K562 (cell line): ENCODE measurements around the gene DIP2B. TPM values are rescaled to one million over a fixed set of nuclear protein-coding genes. Genes with fewer than 3 reads are reported as not detected.

Experiments
- ATAC-seq: fragments of 200-7000 bp; cut with Tn5 transposase; 3 replicates; pipeline ENCODE4 v1.9.1; 2020; ENCODE audit warnings: moderate library complexity
- Bru-seq: library from RNA; stranded (reverse); fragments of 400-500 nt; gene quantifications from one replicate; lab custom pipeline; 2021; lab: Mats Ljungman, UMichigan
- BruChase-seq, 2 experiments: library from RNA; stranded (reverse); fragments of 400-500 nt; gene quantifications; one replicate each; lab custom pipeline; 2021; lab: Mats Ljungman, UMichigan
- BruUV-seq: library from RNA; stranded (reverse); fragments of 400-500 nt; replicated peaks from 2 replicates; lab custom pipeline; 2021; lab: Mats Ljungman, UMichigan
- CTCF ChIA-PET: fragments of 300-600 bp; formaldehyde crosslinking; extraction: SDS; loops from one replicate; lab custom pipeline; 2021; ENCODE audit warnings: low intra/inter-chr PET ratio; lab: Yijun Ruan, JAX
- POLR2A ChIA-PET: fragments of 300-600, 350-650 bp; sonication (Branson Sonifier 250); formaldehyde crosslinking; extraction: SDS; loops from one replicate; lab custom pipeline; 2021; ENCODE audit warnings: antibody characterized with exemption, inconsistent platforms; lab: Yijun Ruan, JAX
- DNase-seq, 4 experiments: peaks; one replicate each; pipeline versions ENCODE4 v3.0.0 to v3.0.0-alpha.2; 2011 to 2018; ENCODE audit warnings: low spot score in 3 of 4, mixed read lengths in 3 of 4; ENCODE audit errors: extremely low read depth in 1 of 4
- FAIRE-seq: peaks from 2 replicates; lab custom pipeline; 2011; peaks lifted over from hg19 to GRCh38; lab: Jason Lieb, UNC
- H2AFZ ChIP-seq: 2 replicates; pipeline ENCODE4 v1.6.0; 2011; ENCODE audit warnings: low read depth, low read length, control low read depth, inconsistent platforms
- H3K27ac ChIP-seq: fragments of 200-600 bp; 3 replicates; pipeline ENCODE4 v1.8.0; 2011; ENCODE audit warnings: low read depth, mild to moderate bottlenecking, control low read depth, inconsistent platforms, low read length, moderate library complexity, mixed read lengths; ENCODE audit errors: extremely low read depth
- H3K27me3 ChIP-seq, 2 experiments: fragments of 300-600 bp in 1 of 2; 2 replicates in 1 of 2; 3 replicates in 1 of 2; pipeline versions ENCODE4 v1.6.0 to v1.8.0; 2011; ENCODE audit warnings: inconsistent platforms in 2 of 2, low read length in 2 of 2, mild to moderate bottlenecking in 1 of 2, mixed read lengths in 1 of 2, moderate library complexity in 1 of 2; ENCODE audit not compliant: control insufficient read depth in 2 of 2, insufficient read depth in 2 of 2
- H3K36me3 ChIP-seq: fragments of 300-600 bp; 3 replicates; pipeline ENCODE4 v1.8.0; 2011; ENCODE audit warnings: mild to moderate bottlenecking, low read length, inconsistent platforms; ENCODE audit not compliant: control insufficient read depth, insufficient read depth
- H3K4me1 ChIP-seq, 2 experiments: fragments of 200-600 bp in 1 of 2; replicated peaks in 1 of 2; 2 replicates in 1 of 2; 3 replicates in 1 of 2; pipeline versions ENCODE4 v1.5.1 to v1.8.0; 2011; ENCODE audit warnings: inconsistent platforms in 2 of 2, low read length in 2 of 2, mild to moderate bottlenecking in 1 of 2, mixed read lengths in 1 of 2, moderate library complexity in 1 of 2; ENCODE audit not compliant: control insufficient read depth in 2 of 2, insufficient read depth in 2 of 2
- H3K4me2 ChIP-seq: 2 replicates; pipeline ENCODE4 v1.6.1; 2011; ENCODE audit warnings: low read length, control low read depth, inconsistent platforms, mixed read lengths; ENCODE audit not compliant: insufficient read depth
- H3K4me3 ChIP-seq: fragments of 200-600 bp; sonication (generic), shearing (Covaris generic); 2 replicates; pipeline ENCODE4 v1.5.1; 2016; ENCODE audit warnings: control low read depth, inconsistent platforms
- H3K79me2 ChIP-seq: fragments of 200-600 bp; 3 replicates; pipeline ENCODE4 v1.8.0; 2011; ENCODE audit warnings: low read length, inconsistent platforms; ENCODE audit not compliant: control insufficient read depth, insufficient read depth
- H3K9ac ChIP-seq, 2 experiments: 2 replicates each; pipeline versions ENCODE4 v1.6.0 to v1.6.1; 2011; ENCODE audit warnings: low read depth in 2 of 2, low read length in 2 of 2, control low read depth in 1 of 2, inconsistent platforms in 1 of 2, mild to moderate bottlenecking in 1 of 2, mixed read lengths in 1 of 2; ENCODE audit not compliant: insufficient read depth in 1 of 2
- H3K9me1 ChIP-seq: one replicate; pipeline ENCODE4 v1.6.0; 2011; ENCODE audit warnings: inconsistent platforms, mild to moderate bottlenecking, low read length, moderate library complexity; ENCODE audit not compliant: control insufficient read depth, insufficient read depth
- H3K9me3 ChIP-seq: replicated peaks from 2 replicates; pipeline ENCODE4 v1.5.1; 2011; ENCODE audit warnings: low read depth, low read length, inconsistent platforms; ENCODE audit not compliant: control insufficient read depth, insufficient read depth
- H4K20me1 ChIP-seq: replicated peaks from 2 replicates; pipeline ENCODE4 v1.6.1; 2011; ENCODE audit warnings: low read length, inconsistent platforms, mixed read lengths; ENCODE audit not compliant: control insufficient read depth, insufficient read depth
- BMI1 ChIP-seq: fragments of 150-350 bp; IDR thresholded peaks from 2 replicates; pipeline ENCODE4 v1.6.1; 2014; ENCODE audit warnings: low read length
- CXXC5 ChIP-seq: fragments of 250-450 bp; sonication (Bioruptor Pico); IDR thresholded peaks from 2 replicates; pipeline ENCODE4 v1.8.0; 2022; ENCODE audit warnings: inconsistent platforms, mild to moderate bottlenecking, moderate library complexity
- DMBX1 ChIP-seq: fragments of 250-450 bp; sonication (Bioruptor Pico); IDR thresholded peaks from 2 replicates; pipeline ENCODE4 v1.8.0; 2022; ENCODE audit warnings: inconsistent platforms, mild to moderate bottlenecking, moderate library complexity, borderline replicate concordance
- LARP7 ChIP-seq: fragments of 450-650 bp; IDR thresholded peaks from 2 replicates; pipeline ENCODE4 v1.6.1; 2016
- NFXL1 ChIP-seq: fragments of 450-650 bp; formaldehyde crosslinking; IDR thresholded peaks from 2 replicates; pipeline ENCODE4 v1.4.0; 2021; ENCODE audit warnings: mild to moderate bottlenecking
- WGBS: fragments of 100-300 bp; shearing (Covaris generic); methylation state at CpG from one replicate; pipeline ENCODE4 v1.1.6; 2016; ENCODE audit warnings: low coverage, mixed read lengths; ENCODE audit not compliant: insufficient coverage; ENCODE audit errors: missing lambda C conversion rate; 5-methylcytosine and 5-hydroxymethylcytosine counted together
- in situ Hi-C: fragments of 300-500 bp; cut with MboI; formaldehyde crosslinking; loops from 4 replicates; pipeline ENCODE4 v1.15.0; 2018; ENCODE audit warnings: inconsistent platforms, mixed read lengths
- intact Hi-C: fragments of 100-400 bp; cut with micrococcal nuclease; formaldehyde crosslinking; loops from 2 replicates; pipeline ENCODE4 v1.14.2; 2022
- long read RNA-seq, 3 experiments: library from polyadenylated mRNA in 2 of 3; library from RNA in 1 of 3; unstranded in 2 of 3; stranded (forward) in 1 of 3; transcript quantifications; one replicate each; pipeline ENCODE4 v2.0.0, GENCODE V29; 2019 to 2022
- polyA minus RNA-seq, 3 experiments: library from RNA; depleted of rRNA, polyadenylated mRNA; stranded (reverse); fragments of >200 nt; gene quantifications; 2 replicates each; pipeline ENCODE4 v1.2.3, GENCODE V29; 2011
- polyA plus RNA-seq, 8 experiments: library from polyadenylated mRNA; depleted of rRNA in 4 of 8; stranded (reverse) in 5 of 8; unstranded in 3 of 8; fragments of >200 nt; fragmentation: Nextera tagmentation in 2 of 8; fragmentation: Illumina TruSeq in 1 of 8; extraction: Ambion mirVana in 2 of 8; extraction: Trizol in 1 of 8; gene quantifications; 2 replicates each; pipeline versions ENCODE4 v1.2.1 to v1.2.3, GENCODE V29; 2011 to 2014; ENCODE audit warnings: inconsistent platforms in 1 of 8, missing spikeins in 1 of 8
- total RNA-seq, 7 experiments: library from RNA; depleted of rRNA in 6 of 7; stranded (reverse); fragments of >200 nt in 6 of 7; fragmentation: Illumina TruSeq in 2 of 7; extraction: Trizol in 2 of 7; gene quantifications; 2 replicates each; pipeline versions ENCODE4 v1.2.1 to v1.2.3, GENCODE V29; 2011 to 2021; ENCODE audit warnings: low replicate concordance in 1 of 7
- TF ChIP-seq, protein P1 (sequence below): sonication (generic); formaldehyde crosslinking; IDR thresholded peaks from 2 replicates; pipeline ENCODE4 v1.8.1; 2023; ENCODE audit warnings: mild to moderate bottlenecking, missing genetic modification reagents
- TF ChIP-seq, protein P2 (sequence below): fragments of 250-450 bp; sonication (Bioruptor Pico); IDR thresholded peaks from 2 replicates; pipeline ENCODE4 v1.6.1; 2021; ENCODE audit warnings: mild to moderate bottlenecking

The DIP2B gene, protein sequence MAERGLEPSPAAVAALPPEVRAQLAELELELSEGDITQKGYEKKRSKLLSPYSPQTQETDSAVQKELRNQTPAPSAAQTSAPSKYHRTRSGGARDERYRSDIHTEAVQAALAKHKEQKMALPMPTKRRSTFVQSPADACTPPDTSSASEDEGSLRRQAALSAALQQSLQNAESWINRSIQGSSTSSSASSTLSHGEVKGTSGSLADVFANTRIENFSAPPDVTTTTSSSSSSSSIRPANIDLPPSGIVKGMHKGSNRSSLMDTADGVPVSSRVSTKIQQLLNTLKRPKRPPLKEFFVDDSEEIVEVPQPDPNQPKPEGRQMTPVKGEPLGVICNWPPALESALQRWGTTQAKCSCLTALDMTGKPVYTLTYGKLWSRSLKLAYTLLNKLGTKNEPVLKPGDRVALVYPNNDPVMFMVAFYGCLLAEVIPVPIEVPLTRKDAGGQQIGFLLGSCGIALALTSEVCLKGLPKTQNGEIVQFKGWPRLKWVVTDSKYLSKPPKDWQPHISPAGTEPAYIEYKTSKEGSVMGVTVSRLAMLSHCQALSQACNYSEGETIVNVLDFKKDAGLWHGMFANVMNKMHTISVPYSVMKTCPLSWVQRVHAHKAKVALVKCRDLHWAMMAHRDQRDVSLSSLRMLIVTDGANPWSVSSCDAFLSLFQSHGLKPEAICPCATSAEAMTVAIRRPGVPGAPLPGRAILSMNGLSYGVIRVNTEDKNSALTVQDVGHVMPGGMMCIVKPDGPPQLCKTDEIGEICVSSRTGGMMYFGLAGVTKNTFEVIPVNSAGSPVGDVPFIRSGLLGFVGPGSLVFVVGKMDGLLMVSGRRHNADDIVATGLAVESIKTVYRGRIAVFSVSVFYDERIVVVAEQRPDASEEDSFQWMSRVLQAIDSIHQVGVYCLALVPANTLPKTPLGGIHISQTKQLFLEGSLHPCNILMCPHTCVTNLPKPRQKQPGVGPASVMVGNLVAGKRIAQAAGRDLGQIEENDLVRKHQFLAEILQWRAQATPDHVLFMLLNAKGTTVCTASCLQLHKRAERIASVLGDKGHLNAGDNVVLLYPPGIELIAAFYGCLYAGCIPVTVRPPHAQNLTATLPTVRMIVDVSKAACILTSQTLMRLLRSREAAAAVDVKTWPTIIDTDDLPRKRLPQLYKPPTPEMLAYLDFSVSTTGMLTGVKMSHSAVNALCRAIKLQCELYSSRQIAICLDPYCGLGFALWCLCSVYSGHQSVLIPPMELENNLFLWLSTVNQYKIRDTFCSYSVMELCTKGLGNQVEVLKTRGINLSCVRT (N-terminal part only)
- total RNA-seq (2011; cell fraction: chromatin; rRNA removed; ENCODE audit: low replicate concordance) = 38.9 and 51.6 TPM in 2 replicates
- 22.5 and 24.8 TPM in 2 replicates for total RNA-seq (2011; cell fraction: nucleolus; rRNA removed)
- 29.4 and 38.1 TPM in 2 replicates for total RNA-seq (2011; cell fraction: nucleoplasm; rRNA removed)
- total RNA-seq (2014; rRNA removed) = 12.1 and 14.8 TPM in 2 replicates
- 18.8 and 21.2 TPM in 2 replicates for total RNA-seq (2014; rRNA removed; fragmentation: Illumina TruSeq; extraction: Trizol)
- total RNA-seq (2015; rRNA removed; fragmentation: Illumina TruSeq; extraction: Trizol) = 19.9 and 20.3 TPM in 2 replicates
- total RNA-seq (2021) = 22.9 and 23.7 TPM in 2 replicates
- polyA plus RNA-seq (2011; rRNA removed) = 20.5 and 26.1 TPM in 2 replicates
- polyA plus RNA-seq (2011; cell fraction: cytosol; rRNA removed) = 16.1 and 18.2 TPM in 2 replicates
- polyA plus RNA-seq (2011; cell fraction: nucleus; rRNA removed) = 24.1 and 27.3 TPM in 2 replicates
- 13.5 and 14.8 TPM in 2 replicates for polyA plus RNA-seq (2012)
- 18.8 and 21.0 TPM in 2 replicates for polyA plus RNA-seq (2014; fragmentation: Illumina TruSeq; extraction: Trizol)
- polyA plus RNA-seq (2014; fragmentation: Nextera tagmentation; extraction: Ambion mirVana) = 1 to 10 TPM; 4.6 to 5.8 TPM
- 11.7 and 13.4 TPM in 2 replicates for polyA plus RNA-seq (2014; rRNA removed)
- 57.9 and 67.7 TPM in 2 replicates for polyA minus RNA-seq (2011; rRNA and poly(A)+ RNA removed)
- polyA minus RNA-seq (2011; cell fraction: cytosol; rRNA and poly(A)+ RNA removed) = 28.2 and 36.9 TPM in 2 replicates
- 20.7 and 28.9 TPM in 2 replicates for polyA minus RNA-seq (2011; cell fraction: nucleus; rRNA and poly(A)+ RNA removed)
- Bru-seq, nascent RNA = percentile 73 among the genes with signal in this experiment
- percentile 76 among the genes with signal in this experiment for BruChase-seq, experiment 1, labeled RNA remaining after a 2-hour chase
- percentile 76 among the genes with signal in this experiment for BruChase-seq, experiment 2, labeled RNA remaining after a 6-hour chase
- long read RNA-seq, experiment 1, full-length matches to known transcripts = 3 of 41 reads
- long read RNA-seq, experiment 1, partial matches to known transcripts = 12 of 41 reads
- long read RNA-seq, experiment 1, other reads (novel, unspliced or antisense) = 26 of 41 reads
- long read RNA-seq, experiment 2, full-length matches to known transcripts = 1 of 22 reads
- long read RNA-seq, experiment 2, partial matches to known transcripts = 3 of 22 reads
- long read RNA-seq, experiment 2, other reads (novel, unspliced or antisense) = 18 of 22 reads
- long read RNA-seq, experiment 3, partial matches to known transcripts = 0 of 5 reads
- long read RNA-seq, experiment 3, other reads (novel, unspliced or antisense) = 5 of 5 reads

DNA sequence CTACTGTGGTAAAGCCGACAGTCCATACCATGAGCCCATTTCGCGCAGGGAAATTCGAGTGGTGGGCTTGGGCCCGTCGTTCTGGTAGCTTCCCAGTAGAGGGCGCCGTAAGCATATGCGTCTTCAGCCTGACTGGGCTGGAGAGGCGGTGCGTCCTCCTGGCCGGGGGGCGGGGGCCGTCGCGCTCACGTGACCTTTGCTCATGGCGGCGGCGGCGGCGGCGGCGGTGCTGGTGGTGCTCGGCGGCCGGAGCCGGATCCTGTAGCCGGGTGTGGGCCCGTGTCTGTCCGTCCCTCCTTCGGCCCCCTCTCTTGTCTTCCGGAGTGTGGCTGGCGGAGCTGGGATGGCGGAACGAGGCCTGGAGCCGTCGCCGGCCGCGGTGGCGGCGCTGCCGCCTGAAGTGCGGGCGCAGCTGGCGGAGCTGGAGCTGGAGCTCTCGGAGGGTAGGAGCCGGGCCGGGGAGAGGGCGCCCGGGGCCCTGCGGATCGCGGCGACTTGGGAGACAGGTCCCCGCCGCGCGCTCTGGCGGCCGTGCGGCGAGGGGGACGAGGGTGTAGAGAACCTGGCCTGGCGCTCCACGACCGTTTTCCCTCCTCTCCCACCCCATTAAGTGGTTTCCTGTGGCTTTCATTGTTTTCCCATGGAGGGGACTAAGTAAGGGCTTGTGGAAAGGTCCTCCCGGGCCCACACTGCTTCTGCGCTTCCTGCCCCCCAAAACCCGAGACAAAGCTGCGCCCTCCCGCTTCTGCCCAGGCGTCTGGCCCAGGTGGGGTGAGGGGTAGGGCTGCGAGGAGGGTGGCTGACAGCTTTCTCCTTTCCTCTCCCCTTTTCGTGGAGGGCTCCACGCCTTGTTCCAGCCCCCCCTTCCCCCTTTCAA lies at the start of gene DIP2B:
Gene DIP2B, plus strand, starts transcription at position 188 of the 877 bp plus-strand sequence. Its CDS starts 156 bp downstream, at position 344.
- Histone ChIP-seq H3K4me2 (peak within 1 kb of the TSS; percentile 91), H3K4me3 (peak within 1 kb of the TSS; percentile 94), H3K27ac (peak within 1 kb of the TSS; percentile 86), H3K9me3 (no peaks in the 10 kb centered on the region), H4K20me1 (peaks cover 9% of the 10 kb centered on the region), H3K4me1 (peaks cover 22 to 23% of the 10 kb centered on the region in 2 experiments), H3K9ac (peak within 1 kb of the TSS; percentile 84 to 98), H3K36me3 (0 out of 3 replicates have a peak, but pooled peaks cover 2% of the 10 kb centered on the region), H3K79me2 (peaks cover 52% of the 10 kb centered on the region), H2AFZ (peak within 1 kb of the TSS; percentile 91), H3K9me1 (no peaks in the 10 kb centered on the region), H3K27me3 (no peaks in the 10 kb centered on the region)
- peak; percentile 92 to 96 (median 95) for DNase-seq
- POLR2A ChIA-PET = interaction anchor here (0.6 to 1.3 kb wide), 6 partner anchors 10 to 667 kb away, joined by 3 to 7 read pairs (median 4); no protein-coding TSS in a partner anchor
- CTCF ChIA-PET = interaction anchor here (0.6 to 1.8 kb wide), 8 partner anchors 60 to 836 kb away, joined by 3 to 19 read pairs (median 4); no protein-coding TSS in a partner anchor
- in situ Hi-C loops = loop anchor here (5.0 to 10.0 kb wide), 2 partner anchors 132 to 240 kb away; no protein-coding TSS in a partner anchor
- peak; percentile 94 for ATAC-seq
- peak; percentile 87 for FAIRE-seq
- WGBS = 2% methylated on average over 26 of the region's 77 CpGs
- no TSS peak for BruUV-seq
- intact Hi-C loops = loop anchor here (1.0 to 5.0 kb wide), 2 partner anchors 92 to 229 kb away; no protein-coding TSS in a partner anchor
- TF ChIP-seq BMI1 = no peak
- TF ChIP-seq NFXL1 (CRISPR knock-in tag) = no peak
- TF ChIP-seq, protein P1, sequence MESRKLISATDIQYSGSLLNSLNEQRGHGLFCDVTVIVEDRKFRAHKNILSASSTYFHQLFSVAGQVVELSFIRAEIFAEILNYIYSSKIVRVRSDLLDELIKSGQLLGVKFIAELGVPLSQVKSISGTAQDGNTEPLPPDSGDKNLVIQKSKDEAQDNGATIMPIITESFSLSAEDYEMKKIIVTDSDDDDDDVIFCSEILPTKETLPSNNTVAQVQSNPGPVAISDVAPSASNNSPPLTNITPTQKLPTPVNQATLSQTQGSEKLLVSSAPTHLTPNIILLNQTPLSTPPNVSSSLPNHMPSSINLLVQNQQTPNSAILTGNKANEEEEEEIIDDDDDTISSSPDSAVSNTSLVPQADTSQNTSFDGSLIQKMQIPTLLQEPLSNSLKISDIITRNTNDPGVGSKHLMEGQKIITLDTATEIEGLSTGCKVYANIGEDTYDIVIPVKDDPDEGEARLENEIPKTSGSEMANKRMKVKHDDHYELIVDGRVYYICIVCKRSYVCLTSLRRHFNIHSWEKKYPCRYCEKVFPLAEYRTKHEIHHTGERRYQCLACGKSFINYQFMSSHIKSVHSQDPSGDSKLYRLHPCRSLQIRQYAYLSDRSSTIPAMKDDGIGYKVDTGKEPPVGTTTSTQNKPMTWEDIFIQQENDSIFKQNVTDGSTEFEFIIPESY = peak; percentile 80
- TF ChIP-seq, protein P2, sequence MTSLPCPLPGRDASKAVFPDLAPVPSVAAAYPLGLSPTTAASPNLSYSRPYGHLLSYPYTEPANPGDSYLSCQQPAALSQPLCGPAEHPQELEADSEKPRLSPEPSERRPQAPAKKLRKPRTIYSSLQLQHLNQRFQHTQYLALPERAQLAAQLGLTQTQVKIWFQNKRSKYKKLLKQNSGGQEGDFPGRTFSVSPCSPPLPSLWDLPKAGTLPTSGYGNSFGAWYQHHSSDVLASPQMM (CRISPR knock-in tag) = no peak
- TF ChIP-seq DMBX1 (CRISPR knock-in tag) = peak; percentile 33; the same call in 1 of the 2 replicates
- TF ChIP-seq LARP7 = no peak
- TF ChIP-seq CXXC5 (CRISPR knock-in tag) = peak; percentile 85
